OCI-LY7 (cell line): ENCODE results near the gene TIFAB. TPM values are rescaled to one million over a fixed set of nuclear protein-coding genes. Genes with fewer than 3 reads are reported as not detected.

ENCODE experiments used
- BruUV-seq: library from RNA; stranded (reverse); fragments of 400-500 nt; replicated peaks from 2 replicates; lab custom pipeline; 2021; lab: Mats Ljungman, UMichigan
- CTCF ChIA-PET: fragments of 300-600 bp; sonication (Branson Sonifier 250); formaldehyde crosslinking; loops from one replicate; lab custom pipeline; 2022; ENCODE audit warnings: antibody characterized with exemption; ENCODE audit not compliant: unreplicated experiment; lab: Charles Lee
- POLR2A ChIA-PET: fragments of 300-600 bp; sonication (Branson Sonifier 250); formaldehyde crosslinking; loops from one replicate; lab custom pipeline; 2022; ENCODE audit warnings: antibody characterized with exemption; lab: Charles Lee
- DNase-seq: peaks from one replicate; pipeline ENCODE4 v3.0.0-alpha.2; 2015; ENCODE audit warnings: low spot score
- H2AFZ ChIP-seq: fragments of 200-600 bp; sonication (generic), shearing (Covaris generic); 2 replicates; pipeline ENCODE4 v1.6.1; 2014; ENCODE audit warnings: mild to moderate bottlenecking, antibody characterized with exemption, low read length, moderate library complexity
- H3K27ac ChIP-seq: fragments of 200-600 bp; sonication (generic); 2 replicates; pipeline ENCODE4 v1.5.1; 2014; ENCODE audit warnings: mixed run types, low read depth, mild to moderate bottlenecking, moderate library complexity, low read length, inconsistent platforms; ENCODE audit not compliant: poor library complexity, severe bottlenecking
- H3K36me3 ChIP-seq: fragments of 200-600 bp; sonication (generic); 2 replicates; pipeline ENCODE4 v1.6.1; 2014; ENCODE audit warnings: mild to moderate bottlenecking, antibody characterized with exemption, low read length, moderate library complexity, mixed read lengths; ENCODE audit not compliant: insufficient read depth
- H3K4me1 ChIP-seq: fragments of 200-600 bp; sonication (generic); 2 replicates; pipeline ENCODE4 v1.5.1; 2014; ENCODE audit warnings: mild to moderate bottlenecking, low read length; ENCODE audit not compliant: insufficient read depth, poor library complexity, severe bottlenecking
- H3K4me2 ChIP-seq: fragments of 200-600 bp; sonication (generic); 2 replicates; pipeline ENCODE4 v1.6.1; 2014; ENCODE audit warnings: mild to moderate bottlenecking, low read length
- H3K4me3 ChIP-seq: fragments of 200-600 bp; sonication (generic); 2 replicates; pipeline ENCODE4 v1.5.1; 2014; ENCODE audit warnings: mild to moderate bottlenecking, low read depth, low read length; ENCODE audit not compliant: poor library complexity, severe bottlenecking
- H3K79me2 ChIP-seq: fragments of 200-600 bp; sonication (generic); 2 replicates; pipeline ENCODE4 v1.6.1; 2016; ENCODE audit warnings: low read depth, mild to moderate bottlenecking, low read length, moderate library complexity, mixed read lengths; ENCODE audit not compliant: insufficient read depth
- H3K9me2 ChIP-seq: fragments of 200-600 bp; sonication (generic); 2 replicates; pipeline ENCODE4 v1.6.1; 2016; ENCODE audit warnings: mild to moderate bottlenecking, low read length, mixed read lengths; ENCODE audit not compliant: insufficient read depth
- H3K9me3 ChIP-seq: fragments of 200-600 bp; sonication (generic); 2 replicates; pipeline ENCODE4 v1.6.1; 2014; ENCODE audit warnings: mild to moderate bottlenecking, mixed run types, low read length, mixed read lengths
- H4K20me1 ChIP-seq: fragments of 200-600 bp; sonication (generic); 2 replicates; pipeline ENCODE4 v1.6.1; 2014; ENCODE audit warnings: mild to moderate bottlenecking, antibody characterized with exemption, low read length, moderate library complexity, mixed read lengths; ENCODE audit not compliant: insufficient read depth
- CTCF ChIP-seq: fragments of 200-600 bp; sonication (generic); conservative IDR thresholded peaks from 2 replicates; pipeline ENCODE4 v1.5.1; 2014; ENCODE audit warnings: mild to moderate bottlenecking, antibody characterized with exemption, low read length, moderate library complexity, mixed read lengths
- EZH2phosphoT487 ChIP-seq: fragments of 200-600 bp; sonication (generic); IDR thresholded peaks from 2 replicates; pipeline ENCODE4 v1.6.1; 2018; ENCODE audit warnings: low read depth, borderline replicate concordance, mild to moderate bottlenecking, mixed run types, antibody characterized with exemption, low read length, moderate library complexity, mixed read lengths
- intact Hi-C: fragments of 100-400 bp; cut with micrococcal nuclease; formaldehyde crosslinking; loops from one replicate; pipeline ENCODE4 v1.10.0; 2022; ENCODE audit not compliant: unreplicated experiment
- total RNA-seq, 2 experiments: library from RNA; depleted of rRNA in 1 of 2; stranded (reverse); fragments of >200 nt in 1 of 2; shearing (Covaris generic) in 1 of 2; gene quantifications; 2 replicates each; pipeline ENCODE4 v1.2.3, GENCODE V29; 2014 to 2022

The TIFAB gene
- total RNA-seq, 2 experiments from 2014 or later: not detected

- intact Hi-C loops: loop anchor here (5.0 kb wide), 1 partner anchor 60 kb away; the partner anchor contains the start of gene NEUROG1
- Histone ChIP-seq H3K4me1 (no peaks in the 10 kb centered on the region), H3K4me3 (no peak overlapping the region), H3K9me3 (no peaks in the 10 kb centered on the region), H2AFZ (no peak overlapping the region), H3K9me2 (no peaks in the 10 kb centered on the region), H4K20me1 (no peaks in the 10 kb centered on the region), H3K4me2 (no peak overlapping the region), H3K27ac (no peak overlapping the region), H3K36me3 (no peaks in the 10 kb centered on the region), H3K79me2 (no peaks in the 10 kb centered on the region)
- TF ChIP-seq CTCF (no peak), EZH2phosphoT487 (no peak)
- CTCF ChIA-PET: no interaction called here
- no peak for DNase-seq
- BruUV-seq: no TSS peak
- POLR2A ChIA-PET: no interaction called here
These were observed 24.7 kb upstream of the TIFAB start for GRCh38 chr5:135476615-135477581.

GRCh38 chr5:135473956-135474670 is 22.0 kb upstream of the TIFAB start:
- no peak for DNase-seq
- intact Hi-C loops: no loop called here
- Histone ChIP-seq H3K4me2 (no peak overlapping the region), H2AFZ (no peak overlapping the region), H3K36me3 (no peaks in the 10 kb centered on the region), H4K20me1 (no peaks in the 10 kb centered on the region), H3K9me2 (no peaks in the 10 kb centered on the region), H3K4me1 (no peaks in the 10 kb centered on the region), H3K9me3 (no peaks in the 10 kb centered on the region), H3K79me2 (no peaks in the 10 kb centered on the region), H3K27ac (no peak overlapping the region), H3K4me3 (no peak overlapping the region)
- no peak for TF ChIP-seq EZH2phosphoT487
- no peak for TF ChIP-seq CTCF
- no TSS peak for BruUV-seq
- CTCF ChIA-PET: interaction anchor here (0.6 kb wide), 1 partner anchor 15 kb away, joined by 4 read pairs; no protein-coding TSS in a partner anchor
- POLR2A ChIA-PET: interaction anchor here (0.7 kb wide), 1 partner anchor 10 kb away, joined by 3 read pairs; no protein-coding TSS in a partner anchor
